ENCODE measurements around the gene CDK18. TPM values are rescaled to one million over a fixed set of nuclear protein-coding genes. Genes with fewer than 3 reads are reported as not detected.

CDK18 gene
- polyA plus RNA-seq, 1 donor (not counting 4 experiments of a cell fraction or from before 2014, with no cell fraction given) = 10.9 TPM

- no peaks in the 10 kb centered on the region for H3K27me3 ChIP-seq (ENCODE audit: control insufficient read depth, extremely low read depth, insufficient read depth, low read length)
- no peak overlapping the region for H3K9ac ChIP-seq (ENCODE audit: control insufficient read depth, extremely low read depth, insufficient read depth, low read length)
- no peaks in the 10 kb centered on the region for H3K4me1 ChIP-seq (ENCODE audit: control insufficient read depth, extremely low read depth, insufficient read depth, low read length)
- no peak for FAIRE-seq
- H3K79me2 ChIP-seq (ENCODE audit: control insufficient read depth, insufficient read depth, low read length) = no peaks in the 10 kb centered on the region
- no peaks in the 10 kb centered on the region for H3K9me3 ChIP-seq (ENCODE audit: control insufficient read depth, low read depth, low read length)
- peaks cover 0 to 5% of the 10 kb centered on the region in 2 experiments for H3K36me3 ChIP-seq (ENCODE audit: control insufficient read depth in 2 of 2, extremely low read depth in 1 of 2, insufficient read depth in 2 of 2, low read length in 2 of 2)
- H3K4me3 ChIP-seq (ENCODE audit: control insufficient read depth in 2 of 3, extremely low read depth in 1 of 3, insufficient read depth in 2 of 3, low read depth in 1 of 3, low read length in 3 of 3) = no peak overlapping the region
- no peak overlapping the region for H2AFZ ChIP-seq (ENCODE audit: control insufficient read depth, low read length)
- H3K9me1 ChIP-seq (ENCODE audit: control insufficient read depth, extremely low read depth, insufficient read depth, low read length) = no peaks in the 10 kb centered on the region
- no peak for DNase-seq (ENCODE audit: low read depth, low spot score)
- no peak overlapping the region for H3K4me2 ChIP-seq (ENCODE audit: control insufficient read depth, extremely low read depth, insufficient read depth, low read depth, low read length)
- dilution Hi-C loops (cut with MboI; ENCODE audit: extremely low pct_ligation_motif_present, low sequenced_read_pairs) = no loop called here
- H4K20me1 ChIP-seq (ENCODE audit: control insufficient read depth, extremely low read depth, insufficient read depth, low read length) = no peaks in the 10 kb centered on the region
- no peak for TF ChIP-seq CTCF (optimal IDR thresholded peaks at IDR 0.05 in 1 of 3, IDR thresholded peaks at IDR 0.05 in 1 of 3, conservative IDR thresholded peaks at IDR 0.05 in 1 of 3; ENCODE audit: extremely low read depth in 1 of 3, insufficient read depth in 2 of 3, low read length in 3 of 3)
- no peak overlapping the region for H3K27ac ChIP-seq (ENCODE audit: control insufficient read depth, insufficient read depth, low read length)
Observed at GRCh38 chr1:205517763-205518162, 13.3 kb downstream of the CDK18 start.

- Histone ChIP-seq H3K36me3 (ENCODE audit: control insufficient read depth in 2 of 2, extremely low read depth in 1 of 2, insufficient read depth in 2 of 2, low read length in 2 of 2) (peaks cover 0 to 6% of the 10 kb centered on the region in 2 experiments), H2AFZ (ENCODE audit: control insufficient read depth, low read length) (no peak overlapping the region), H3K79me2 (ENCODE audit: control insufficient read depth, insufficient read depth, low read length) (no peaks in the 10 kb centered on the region), H3K27me3 (ENCODE audit: control insufficient read depth, extremely low read depth, insufficient read depth, low read length) (no peaks in the 10 kb centered on the region), H3K9me3 (ENCODE audit: control insufficient read depth, low read depth, low read length) (no peaks in the 10 kb centered on the region), H3K4me3 (ENCODE audit: control insufficient read depth in 2 of 3, extremely low read depth in 1 of 3, insufficient read depth in 2 of 3, low read depth in 1 of 3, low read length in 3 of 3) (no peak overlapping the region), H3K9me1 (ENCODE audit: control insufficient read depth, extremely low read depth, insufficient read depth, low read length) (no peaks in the 10 kb centered on the region), H3K27ac (ENCODE audit: control insufficient read depth, insufficient read depth, low read length) (no peak overlapping the region), H4K20me1 (ENCODE audit: control insufficient read depth, extremely low read depth, insufficient read depth, low read length) (no peaks in the 10 kb centered on the region), H3K4me1 (ENCODE audit: control insufficient read depth, extremely low read depth, insufficient read depth, low read length) (no peaks in the 10 kb centered on the region), H3K4me2 (ENCODE audit: control insufficient read depth, extremely low read depth, insufficient read depth, low read depth, low read length) (no peak overlapping the region), H3K9ac (ENCODE audit: control insufficient read depth, extremely low read depth, insufficient read depth, low read length) (no peak overlapping the region)
- TF ChIP-seq CTCF (optimal IDR thresholded peaks at IDR 0.05 in 1 of 3, IDR thresholded peaks at IDR 0.05 in 1 of 3, conservative IDR thresholded peaks at IDR 0.05 in 1 of 3; ENCODE audit: extremely low read depth in 1 of 3, insufficient read depth in 2 of 3, low read length in 3 of 3) (no peak), EZH2 (IDR thresholded peaks at IDR 0.05; ENCODE audit: low read length) (no peak)
- dilution Hi-C loops (cut with MboI; ENCODE audit: extremely low pct_ligation_motif_present, low sequenced_read_pairs) = no loop called here
- DNase-seq (ENCODE audit: low read depth, low spot score) (no peak), FAIRE-seq (no peak)
Observed at GRCh38 chr1:205518661-205519540, 14.4 kb downstream of the CDK18 start.

Measured in keratinocyte (primary cell).